ES-I3 (cell line): ENCODE results near the gene MORN1.

Source experiments
- H3K36me3 ChIP-seq: 2 replicates; pipeline ENCODE4 v1.6.1; 2013; ENCODE audit warnings: mild to moderate bottlenecking, low read length, control low read depth, moderate library complexity; ENCODE audit not compliant: insufficient read depth
- H3K4me1 ChIP-seq: 2 replicates; pipeline ENCODE4 v1.6.1; 2013; ENCODE audit warnings: mild to moderate bottlenecking, control low read depth, low read length; ENCODE audit not compliant: insufficient read depth
- H3K9ac ChIP-seq: 2 replicates; pipeline ENCODE4 v1.6.1; 2013; ENCODE audit warnings: low read depth, mild to moderate bottlenecking, low read length, moderate library complexity
- H3K9me3 ChIP-seq: 2 replicates; pipeline ENCODE4 v1.6.1; 2013; ENCODE audit warnings: mild to moderate bottlenecking, low read length, moderate library complexity; ENCODE audit not compliant: control insufficient read depth, insufficient read depth

The MORN1 gene

DNA sequence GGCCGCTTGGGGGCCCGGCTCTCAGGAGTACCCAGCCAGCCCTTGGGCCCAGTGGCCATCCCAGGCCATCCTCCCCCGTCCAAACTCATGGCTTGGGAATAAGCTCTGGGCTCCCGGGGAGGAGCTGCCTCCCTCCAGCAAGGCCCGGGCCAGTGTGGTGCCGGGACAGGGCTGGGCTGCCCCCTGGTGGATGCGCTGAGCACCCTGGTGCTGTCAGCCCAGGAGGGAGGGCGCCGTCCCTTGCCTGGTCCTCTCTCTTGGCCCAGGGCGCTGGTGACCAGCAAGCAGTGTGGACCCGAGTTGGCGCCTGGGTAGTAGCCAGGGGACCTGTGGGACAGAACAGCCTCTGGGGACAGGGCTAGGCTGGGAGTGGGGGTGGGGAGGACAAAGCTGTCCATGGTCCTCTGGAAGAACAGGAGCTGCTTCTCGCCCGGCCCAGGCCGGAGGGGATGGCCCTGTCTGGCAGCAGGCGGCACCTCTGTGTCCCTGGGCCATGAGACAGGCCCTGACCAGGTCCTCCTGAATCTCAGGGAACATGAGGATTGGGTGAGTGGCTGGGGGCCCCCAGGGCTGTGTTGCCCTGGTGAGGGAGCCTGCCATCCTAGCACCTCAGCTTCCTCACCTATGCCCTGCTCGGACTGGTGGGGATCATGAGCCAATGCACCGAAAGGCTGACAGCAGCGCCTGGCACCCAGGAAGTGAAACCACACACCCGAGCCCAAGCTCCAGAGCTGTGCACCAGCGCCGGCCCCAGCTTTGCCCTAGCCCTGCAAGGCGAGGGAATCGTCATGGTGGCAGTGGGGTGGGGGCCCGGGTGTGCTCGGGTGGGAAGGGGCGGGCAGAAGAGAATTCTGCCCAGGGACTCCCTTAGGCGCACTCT lies 9.4 kb downstream of the MORN1 start:
- Histone ChIP-seq H3K9ac (no peak overlapping the region), H3K4me1 (no peaks in the 10 kb centered on the region), H3K9me3 (no peaks in the 10 kb centered on the region), H3K36me3 (no peaks in the 10 kb centered on the region; the same call in 1 of the 2 replicates)

DNA sequence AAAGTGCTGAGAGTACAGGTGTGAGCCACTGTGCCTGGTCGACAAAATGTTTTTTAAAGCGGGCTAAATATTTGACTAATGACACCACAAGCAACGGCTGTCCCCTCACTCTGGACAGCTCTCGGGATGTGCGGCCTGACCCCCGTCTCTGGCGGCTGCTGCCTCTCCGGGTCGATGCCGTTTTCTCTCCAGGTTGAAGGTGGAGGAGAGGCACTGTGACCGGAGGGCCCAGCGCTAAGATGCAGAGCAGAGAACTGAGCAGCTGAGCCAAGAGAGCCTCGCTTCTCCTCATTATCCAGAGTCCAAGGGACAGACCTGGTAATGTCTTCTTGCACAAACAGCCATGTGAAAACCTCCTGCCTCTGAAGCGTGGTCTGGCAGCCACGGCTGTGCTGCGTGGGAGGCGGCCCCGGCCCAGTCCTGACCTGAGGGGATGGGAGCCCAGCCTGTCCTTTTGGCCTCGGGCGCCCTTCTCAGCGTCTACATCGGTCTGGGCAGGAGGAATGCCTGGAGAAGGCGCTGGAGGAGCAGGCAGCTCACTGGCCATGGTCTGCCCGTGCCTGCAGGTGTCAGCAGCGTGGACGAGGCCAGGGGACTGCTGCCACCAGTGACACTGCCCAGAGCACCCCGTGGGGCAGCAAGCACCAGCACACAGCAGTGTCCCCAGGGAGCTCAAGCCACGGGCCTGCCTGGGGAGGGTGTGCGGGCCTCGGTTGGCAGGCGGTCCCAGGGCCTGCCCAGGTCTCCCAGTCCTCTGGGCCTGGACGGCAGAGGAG lies 10.3 kb downstream of the MORN1 start:
- no peak overlapping the region for H3K9ac ChIP-seq
- no peaks in the 10 kb centered on the region for H3K9me3 ChIP-seq
- no peaks in the 10 kb centered on the region; the same call in 1 of the 2 replicates for H3K36me3 ChIP-seq
- H3K4me1 ChIP-seq = no peaks in the 10 kb centered on the region

DNA sequence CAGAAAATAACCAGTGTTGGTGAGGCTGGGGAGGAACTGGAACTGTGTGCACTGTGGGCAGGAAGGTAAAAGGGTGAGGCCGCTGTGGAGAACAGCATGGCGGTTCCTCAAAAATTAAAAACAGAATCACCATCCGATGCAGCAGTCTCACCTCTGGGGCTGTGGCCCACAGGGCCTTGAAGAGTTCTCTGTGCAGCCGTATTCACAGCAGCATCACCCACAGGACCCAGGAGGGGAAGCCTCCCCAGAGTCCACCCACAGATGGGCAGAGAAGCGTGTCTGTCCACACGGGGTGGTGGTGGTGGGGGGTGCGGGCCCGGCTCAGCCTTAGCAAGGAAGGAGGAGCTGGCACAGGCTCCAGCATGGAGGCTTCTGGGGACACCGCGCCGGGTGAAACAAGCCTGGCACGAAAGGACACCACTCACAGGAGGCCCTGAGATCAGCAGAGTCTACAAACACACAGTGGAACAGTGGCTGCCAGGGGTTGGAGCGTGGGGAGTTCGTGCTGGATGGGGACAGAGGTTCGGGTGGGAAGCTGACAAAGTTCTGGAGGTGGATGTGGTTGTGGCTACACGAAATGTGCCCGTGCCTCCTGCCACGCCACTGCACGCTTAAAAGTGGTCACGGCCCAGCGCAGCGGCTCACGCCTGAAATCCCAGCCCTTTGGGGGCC lies 11.5 kb downstream of the MORN1 start:
- H3K36me3 ChIP-seq = no peaks in the 10 kb centered on the region; the same call in 1 of the 2 replicates
- H3K4me1 ChIP-seq = no peaks in the 10 kb centered on the region
- no peaks in the 10 kb centered on the region for H3K9me3 ChIP-seq
- H3K9ac ChIP-seq = no peak overlapping the region

DNA sequence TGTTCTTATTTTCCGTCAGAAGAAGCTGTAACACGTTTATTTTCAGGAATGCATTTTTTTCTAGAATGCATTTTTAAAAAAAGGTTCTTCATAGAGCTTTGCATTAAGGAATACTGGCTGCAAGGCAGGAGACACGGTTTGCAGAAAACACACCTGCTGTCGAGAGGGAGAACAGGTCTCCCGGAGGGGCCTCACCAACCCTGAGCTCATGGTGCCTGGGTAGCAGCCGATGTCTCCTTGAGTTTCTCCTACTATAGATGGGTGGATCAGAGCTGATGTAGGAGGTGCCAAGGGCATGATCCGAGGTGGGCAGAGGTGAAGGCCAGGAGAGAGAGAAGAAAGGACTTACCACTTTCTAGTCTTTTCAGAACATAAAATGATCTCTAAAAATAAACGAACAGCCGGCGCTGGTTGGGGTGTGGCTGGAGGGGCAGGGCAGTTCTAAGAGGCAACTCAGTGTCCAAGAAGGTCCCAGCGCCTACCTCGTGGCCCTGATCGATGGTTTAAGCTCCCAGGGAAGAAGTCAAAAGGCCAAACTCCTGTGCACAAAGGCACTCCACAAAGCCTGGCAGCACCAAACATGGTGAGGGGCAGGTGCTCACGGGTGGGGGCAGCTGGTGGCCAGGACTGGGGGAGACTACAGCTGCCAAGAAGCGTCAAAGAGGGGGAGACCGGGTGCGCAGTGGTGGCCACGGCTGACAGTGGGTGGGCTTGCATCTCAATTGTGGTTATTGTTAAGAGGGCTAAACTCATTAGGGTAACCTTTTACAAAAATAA lies 12.2 kb downstream of the MORN1 start:
- no peaks in the 10 kb centered on the region; the same call in 1 of the 2 replicates for H3K36me3 ChIP-seq
- no peaks in the 10 kb centered on the region for H3K9me3 ChIP-seq
- H3K9ac ChIP-seq = no peak overlapping the region
- no peaks in the 10 kb centered on the region for H3K4me1 ChIP-seq

DNA sequence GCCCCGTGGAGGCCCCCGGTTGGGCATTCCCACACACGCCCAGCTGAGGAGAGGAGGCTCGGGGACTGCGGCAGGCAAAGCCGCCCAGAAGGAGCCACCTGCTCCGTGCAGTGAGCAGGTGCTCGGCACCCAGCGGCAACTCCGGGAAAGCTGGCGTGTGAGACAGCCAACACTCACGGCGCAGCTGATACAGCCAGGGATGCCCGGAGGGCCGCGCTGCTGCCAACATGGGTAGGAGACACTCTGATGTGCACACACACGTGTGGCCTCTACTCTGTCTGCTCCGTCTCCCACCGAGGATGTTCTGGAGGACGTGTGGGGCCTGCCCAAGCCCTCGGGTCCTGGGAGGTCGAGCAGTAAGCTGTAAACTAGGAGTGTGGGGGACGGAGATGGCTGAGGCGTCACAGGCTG lies 12.9 kb downstream of the MORN1 start:
- Histone ChIP-seq H3K36me3 (no peaks in the 10 kb centered on the region; the same call in 1 of the 2 replicates), H3K9me3 (no peaks in the 10 kb centered on the region), H3K4me1 (no peaks in the 10 kb centered on the region), H3K9ac (no peak overlapping the region)

DNA sequence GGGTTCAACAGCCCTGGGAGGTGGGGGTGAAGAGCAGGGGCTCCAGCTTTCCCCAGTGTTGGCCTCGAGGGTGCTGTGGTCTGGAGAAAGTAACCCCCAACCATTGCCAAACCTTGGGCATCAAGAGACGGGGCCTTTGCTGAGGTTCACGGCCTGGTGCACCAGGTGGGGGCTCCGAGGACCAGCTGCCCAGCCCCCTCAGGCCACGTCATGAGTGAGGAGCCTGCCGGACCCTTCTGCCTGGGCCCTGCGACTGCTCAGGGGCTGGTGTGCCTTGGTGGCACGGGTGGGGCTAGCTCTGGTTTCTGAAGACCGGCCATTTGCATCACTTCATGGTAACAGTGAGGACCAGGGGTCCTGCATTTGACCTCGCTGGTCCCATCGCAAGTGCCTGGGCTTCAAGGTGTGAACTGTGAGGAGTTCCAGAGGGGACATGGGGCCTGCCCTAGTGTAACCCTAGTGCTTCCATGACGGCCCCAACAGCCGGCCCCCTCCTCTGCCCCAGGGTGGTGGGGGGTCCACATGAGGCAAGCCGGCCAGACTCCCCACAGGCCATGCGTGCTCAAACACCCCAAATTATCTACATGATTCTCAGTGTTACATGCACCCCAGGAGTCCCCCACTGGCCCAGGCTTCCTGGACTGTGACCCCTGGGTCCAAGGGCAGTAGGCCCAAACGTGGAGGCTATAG lies 13.5 kb downstream of the MORN1 start:
- Histone ChIP-seq H3K4me1 (no peaks in the 10 kb centered on the region), H3K9ac (no peak overlapping the region)

DNA sequence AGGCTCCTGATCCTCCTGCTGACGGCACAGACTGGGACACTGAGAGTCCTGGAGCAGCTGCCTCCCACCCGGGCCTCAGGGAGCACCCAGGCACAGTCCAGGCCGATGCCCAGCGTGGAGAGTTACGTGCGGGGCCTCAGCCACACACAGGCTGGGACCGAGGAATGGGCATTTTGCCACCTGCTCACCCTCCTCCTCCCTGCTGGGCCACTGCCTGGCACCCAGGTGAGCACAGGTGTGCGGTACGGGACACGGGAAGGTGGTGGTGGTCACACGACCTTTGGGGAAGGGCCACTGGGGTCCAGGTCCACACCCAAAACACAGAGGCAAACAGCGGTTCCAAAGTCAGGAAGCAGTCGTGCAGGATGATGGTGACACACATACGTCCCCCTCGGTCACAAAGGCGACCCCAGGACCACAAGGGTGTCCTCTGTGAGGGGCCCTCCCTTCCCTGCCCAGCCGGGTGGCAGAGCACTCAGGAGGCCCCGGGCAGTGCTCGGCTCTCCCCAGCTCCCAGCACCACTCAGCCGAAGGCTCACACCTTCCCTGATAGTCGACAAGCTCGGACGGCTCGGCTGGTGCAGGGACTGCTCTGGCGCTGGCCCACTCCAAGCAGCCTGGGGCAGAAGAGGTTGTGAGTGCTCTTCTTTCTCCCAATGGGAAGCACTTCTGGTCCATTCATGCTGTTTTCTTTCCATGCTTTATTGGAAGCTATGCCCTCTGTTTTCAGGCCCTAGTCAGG lies 14.3 kb downstream of the MORN1 start:
- Histone ChIP-seq H3K9ac (no peak overlapping the region), H3K4me1 (no peaks in the 10 kb centered on the region), H3K36me3 (no peaks in the 10 kb centered on the region), H3K9me3 (no peaks in the 10 kb centered on the region)

More for the DNA sequence above, 13.5 kb downstream of the MORN1 start:
- H3K36me3 ChIP-seq = no peaks in the 10 kb centered on the region
- H3K9me3 ChIP-seq = no peaks in the 10 kb centered on the region

DNA sequence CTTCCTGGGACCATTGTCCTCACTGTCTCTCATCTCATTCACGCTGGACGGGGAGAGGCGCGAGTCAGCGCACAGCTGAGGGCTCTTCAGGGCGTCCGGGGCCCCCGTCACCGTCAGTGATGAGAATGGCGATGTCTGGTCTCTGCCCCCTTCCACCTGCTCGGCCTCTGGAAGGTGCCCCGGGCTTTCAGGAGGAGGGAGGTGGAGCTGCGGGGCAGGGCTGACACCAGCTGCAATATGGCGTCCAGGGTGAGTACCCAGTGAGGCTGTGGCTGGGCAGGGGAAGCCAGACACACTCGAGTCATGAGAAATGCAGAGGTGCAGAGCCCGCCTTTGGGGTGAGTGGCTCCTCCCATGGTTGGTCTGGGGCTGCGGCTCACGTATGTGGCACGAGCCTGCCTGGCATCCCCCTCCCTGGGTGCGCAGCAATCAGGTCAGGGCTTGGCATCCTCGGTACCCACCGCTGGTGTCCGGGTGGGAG lies 15.1 kb downstream of the MORN1 start:
- no peak overlapping the region for H3K9ac ChIP-seq
- no peaks in the 10 kb centered on the region for H3K36me3 ChIP-seq
- no peaks in the 10 kb centered on the region for H3K9me3 ChIP-seq
- H3K4me1 ChIP-seq = no peaks in the 10 kb centered on the region

DNA sequence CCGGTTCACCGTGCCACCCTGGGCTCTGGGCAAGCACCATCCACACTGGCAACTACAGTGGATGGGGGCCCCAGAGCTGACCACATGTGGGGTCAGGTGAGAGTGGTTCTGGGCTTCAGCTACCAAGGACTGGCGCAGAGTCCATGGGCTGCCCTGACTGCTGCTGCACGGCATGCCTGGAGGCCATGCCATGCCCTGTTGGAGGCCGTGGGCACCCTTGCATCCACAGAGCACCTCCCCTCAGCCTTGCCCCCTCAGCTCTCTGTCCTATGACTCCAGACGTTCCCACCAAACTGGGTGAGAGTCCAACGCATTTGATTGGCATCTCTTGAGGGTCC lies 15.5 kb downstream of the MORN1 start:
- Histone ChIP-seq H3K9ac (no peak overlapping the region), H3K4me1 (no peaks in the 10 kb centered on the region)

DNA sequence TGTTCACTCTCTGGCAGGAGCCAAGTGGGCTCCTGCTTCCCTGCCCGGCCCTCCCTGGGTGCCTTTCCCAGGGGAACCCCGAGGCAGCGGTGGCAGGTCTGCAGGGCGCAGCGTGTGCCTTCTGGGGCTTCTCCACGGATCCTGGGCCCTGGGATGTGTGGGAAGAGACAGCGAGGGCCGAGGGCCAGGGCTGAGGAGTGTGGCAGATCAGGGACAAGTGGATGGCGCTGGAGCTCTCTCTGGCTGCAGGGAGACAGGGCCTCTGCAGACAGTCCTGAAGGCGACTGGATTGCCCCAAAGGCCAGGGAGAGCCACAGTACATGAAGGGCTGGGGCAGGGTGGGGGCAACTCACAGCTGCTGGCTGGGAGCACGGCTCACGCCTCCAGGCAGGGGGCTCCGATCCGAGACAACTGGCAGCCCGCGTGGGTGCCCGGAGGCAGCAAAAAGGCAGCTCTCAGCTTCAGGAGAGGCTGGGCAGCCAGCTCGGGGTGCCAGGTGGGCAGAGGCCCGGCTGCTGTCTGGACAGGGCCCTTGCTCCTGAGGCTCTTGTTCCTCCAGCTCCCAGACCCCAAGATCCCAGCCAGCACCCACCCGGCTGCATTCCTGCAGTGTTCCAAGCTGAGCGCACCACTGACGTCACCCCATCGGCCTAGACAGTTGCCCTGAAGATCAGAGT lies 16.0 kb downstream of the MORN1 start:
- no peak overlapping the region for H3K9ac ChIP-seq
- no peaks in the 10 kb centered on the region for H3K4me1 ChIP-seq
- H3K9me3 ChIP-seq = no peaks in the 10 kb centered on the region
- no peaks in the 10 kb centered on the region for H3K36me3 ChIP-seq

More for the DNA sequence above, 15.5 kb downstream of the MORN1 start:
- no peaks in the 10 kb centered on the region for H3K36me3 ChIP-seq
- H3K9me3 ChIP-seq = no peaks in the 10 kb centered on the region

DNA sequence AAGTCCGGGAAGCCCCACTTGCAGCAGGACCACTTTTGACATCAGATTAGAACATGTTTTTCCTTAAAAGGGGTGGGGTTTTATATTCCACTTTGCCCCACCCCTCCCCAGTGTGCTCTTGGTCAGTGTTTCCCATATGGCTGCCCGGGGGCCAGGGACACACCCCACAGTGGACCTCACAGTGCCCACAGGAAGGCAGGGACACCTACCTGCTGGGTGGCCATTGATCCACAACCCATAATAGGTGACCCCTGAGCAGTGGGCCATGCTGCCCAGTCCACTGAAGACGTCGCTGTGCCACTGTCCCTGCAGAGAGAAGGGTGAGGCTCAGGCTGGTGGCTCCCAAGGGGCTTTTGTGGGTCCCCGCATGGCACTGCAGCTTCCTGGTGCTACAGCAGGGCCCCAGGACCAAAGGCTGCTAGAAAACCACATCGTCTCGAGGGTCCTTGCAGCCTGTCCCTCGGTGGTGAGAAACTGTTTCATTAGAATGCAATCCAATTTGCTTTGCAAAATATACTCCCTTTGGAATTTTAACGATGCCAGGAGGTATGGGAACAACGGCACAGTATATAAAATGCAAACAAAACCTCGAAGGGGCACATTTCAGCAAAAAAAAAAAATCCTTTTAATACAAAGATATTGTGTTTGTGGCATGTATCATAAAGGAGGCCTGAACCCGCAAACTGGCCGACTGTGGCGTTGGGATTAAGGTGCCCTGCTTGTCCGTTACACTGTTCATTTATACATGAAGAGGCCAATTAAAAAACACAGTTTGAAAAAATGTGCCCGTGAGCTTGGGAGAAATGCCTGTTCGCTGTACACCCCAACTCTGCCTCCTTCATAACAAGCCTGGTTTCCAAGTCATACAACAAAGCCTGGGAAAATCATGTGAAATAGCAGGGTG lies 16.9 kb downstream of the MORN1 start:
- Histone ChIP-seq H3K9ac (no peak overlapping the region), H3K4me1 (no peaks in the 10 kb centered on the region), H3K36me3 (no peaks in the 10 kb centered on the region), H3K9me3 (no peaks in the 10 kb centered on the region)
